ENCODE measurements around the gene ZNF664. TPM values are rescaled to one million over a fixed set of nuclear protein-coding genes. Genes with fewer than 3 reads are reported as not detected.

The ZNF664 gene
- total RNA-seq, 4 donors from 2014 or later, result 120 to 187 (median 138) TPM

DNA sequence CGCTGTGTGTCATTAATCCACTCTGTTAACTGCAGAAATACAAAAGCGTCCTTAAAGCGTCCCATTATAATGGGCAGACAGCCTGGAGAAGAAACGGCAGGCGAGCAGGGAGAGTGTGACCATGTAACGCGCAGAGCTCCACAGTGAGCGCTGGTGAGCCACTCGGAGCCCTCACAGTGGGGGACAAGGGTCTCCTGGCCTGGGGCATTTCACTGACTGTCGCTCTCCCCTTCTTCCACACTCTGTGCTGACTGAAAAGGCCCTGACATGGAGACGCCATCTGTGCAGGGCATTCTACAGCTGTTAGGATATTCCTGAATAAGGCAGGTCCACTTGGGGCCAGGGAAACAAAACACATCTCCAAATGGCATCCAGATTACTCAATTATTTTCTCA is 24.6 kb upstream of the ZNF664 start:
- Histone ChIP-seq H3K27ac (no peak overlapping the region), H3K9me3 (no peaks in the 10 kb centered on the region), H3K36me3 (no peaks in the 10 kb centered on the region), H3K27me3 (no peaks in the 10 kb centered on the region), H3K4me1 (peaks cover 9 to 28% of the 10 kb centered on the region in 2 donors), H3K4me3 (replicated peaks in 1 of 3) (no peak overlapping the region)
- no peak for DNase-seq
- WGBS, 2 donors, result 94 to 95% methylated on average over 11 of the region's 11 CpGs
- intact Hi-C loops (cut with DNase I), result no loop called here
- no peak for TF ChIP-seq CTCF (IDR thresholded peaks at IDR 0.05)
- no peak for TF ChIP-seq POLR2A (IDR thresholded peaks at IDR 0.05)

GRCh38 chr12:123948796-123949769 is 23.9 kb upstream of the ZNF664 start:
- Histone ChIP-seq H3K4me1 (peaks cover 10 to 30% of the 10 kb centered on the region in 2 donors), H3K9me3 (no peaks in the 10 kb centered on the region), H3K4me3 (replicated peaks in 1 of 3) (no peak overlapping the region), H3K27me3 (no peaks in the 10 kb centered on the region), H3K27ac (no peak overlapping the region), H3K36me3 (no peaks in the 10 kb centered on the region)
- TF ChIP-seq POLR2A (IDR thresholded peaks at IDR 0.05) (no peak), CTCF (IDR thresholded peaks at IDR 0.05) (no peak)
- DNase-seq, result no peak
- intact Hi-C loops (cut with DNase I), result no loop called here
- 89 to 91% methylated on average over 19 of the region's 19 CpGs for WGBS, 2 donors

DNA sequence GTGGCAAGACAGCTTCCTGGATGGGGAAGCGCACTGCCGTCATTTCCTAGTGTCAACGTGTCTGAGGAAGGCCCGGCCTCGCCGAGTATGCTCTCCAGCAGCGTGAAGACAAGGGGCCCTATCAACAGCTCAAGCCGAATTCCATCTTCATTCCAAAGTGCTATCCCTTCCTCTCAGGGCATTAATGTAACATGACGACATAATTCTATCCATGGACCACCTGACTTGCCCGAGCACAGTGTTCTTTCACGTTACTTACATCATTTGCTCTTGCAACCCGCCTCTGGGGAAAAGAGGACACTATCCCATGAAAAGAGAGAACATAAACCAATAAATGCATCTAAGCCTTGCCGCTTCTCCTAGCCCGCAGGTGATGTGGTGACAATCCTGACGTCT is 23.2 kb upstream of the ZNF664 start:
- H3K27ac ChIP-seq, result no peak overlapping the region
- no peak for DNase-seq
- 96% methylated on average over 15 of the region's 15 CpGs for WGBS, 2 donors
- H3K27me3 ChIP-seq, result no peaks in the 10 kb centered on the region
- no peaks in the 10 kb centered on the region for H3K36me3 ChIP-seq
- no peaks in the 10 kb centered on the region for H3K9me3 ChIP-seq
- no peak for TF ChIP-seq CTCF (IDR thresholded peaks at IDR 0.05)
- peaks cover 17 to 37% of the 10 kb centered on the region in 2 donors for H3K4me1 ChIP-seq
- H3K4me3 ChIP-seq (replicated peaks in 1 of 3), result no peak overlapping the region
- intact Hi-C loops (cut with DNase I), result no loop called here

- no peak for DNase-seq
- Histone ChIP-seq H3K36me3 (no peaks in the 10 kb centered on the region), H3K4me3 (replicated peaks in 1 of 3) (no peak overlapping the region), H3K9me3 (no peaks in the 10 kb centered on the region), H3K27me3 (no peaks in the 10 kb centered on the region), H3K27ac (no peak overlapping the region), H3K4me1 (peaks cover 17 to 39% of the 10 kb centered on the region in 2 donors)
- TF ChIP-seq POLR2A (IDR thresholded peaks at IDR 0.05), result no peak
- TF ChIP-seq CTCF (IDR thresholded peaks at IDR 0.05), result no peak
- WGBS, 2 donors, result 91 to 92% methylated on average over 15 of the region's 15 CpGs
- intact Hi-C loops (cut with DNase I), result no loop called here
Observed at GRCh38 chr12:123950476-123951349, 22.3 kb upstream of the ZNF664 start.

All from thyroid gland (tissue), 4 donors.